PC-3 (cell line): ENCODE results near the gene CBX2. TPM values are rescaled to one million over a fixed set of nuclear protein-coding genes. Genes with fewer than 3 reads are reported as not detected.

Experiments
- ATAC-seq: fragments of 200-7000 bp; cut with Tn5 transposase; 2 replicates; pipeline ENCODE4 v1.9.1; 2020; ENCODE audit warnings: mild to moderate bottlenecking, moderate library complexity
- BruUV-seq: library from RNA; stranded (reverse); fragments of 400-500 nt; replicated peaks from 2 replicates; lab custom pipeline; 2021; lab: Mats Ljungman, UMichigan
- CTCF ChIA-PET: fragments of 300-600 bp; sonication (Branson Sonifier 250); formaldehyde crosslinking; loops from one replicate; lab custom pipeline; 2022; ENCODE audit warnings: antibody characterized with exemption; lab: Charles Lee
- POLR2A ChIA-PET: fragments of 300-600 bp; sonication (Branson Sonifier 250); formaldehyde crosslinking; loops from one replicate; lab custom pipeline; 2022; ENCODE audit warnings: antibody characterized with exemption; ENCODE audit not compliant: unreplicated experiment; lab: Charles Lee
- DNase-seq: peaks from one replicate; pipeline ENCODE4 v3.0.0-alpha.2; 2015
- H2AFZ ChIP-seq: fragments of 300-600 bp; sonication (generic); 2 replicates; pipeline ENCODE4 v1.6.0; 2016; ENCODE audit warnings: antibody characterized with exemption, low read length
- H3F3A ChIP-seq: fragments of 300-600 bp; sonication (generic); one replicate; pipeline ENCODE4 v1.6.0; 2017; ENCODE audit warnings: antibody characterized with exemption, low read length, control low read depth, mild to moderate bottlenecking; ENCODE audit not compliant: unreplicated experiment
- H3K27ac ChIP-seq: fragments of 300-600 bp; sonication (generic); 2 replicates; pipeline ENCODE4 v1.5.1; 2016; ENCODE audit warnings: mild to moderate bottlenecking, low read length
- H3K27me3 ChIP-seq: fragments of 300-600 bp; sonication (generic); 2 replicates; pipeline ENCODE4 v1.6.1; 2016; ENCODE audit warnings: low read length, mixed read lengths
- H3K36me3 ChIP-seq: fragments of 300-600 bp; sonication (generic); 2 replicates; pipeline ENCODE4 v1.6.1; 2016; ENCODE audit warnings: low read depth, mixed run types, low read length, mixed read lengths
- H3K4me1 ChIP-seq: fragments of 300-600 bp; sonication (generic); 2 replicates; pipeline ENCODE4 v1.5.1; 2016; ENCODE audit warnings: low read length; ENCODE audit not compliant: insufficient read depth
- H3K4me2 ChIP-seq: fragments of 300-600 bp; sonication (generic); 2 replicates; pipeline ENCODE4 v1.6.0; 2016; ENCODE audit warnings: low read length
- H3K4me3 ChIP-seq: fragments of 300-600 bp; sonication (generic); 2 replicates; pipeline ENCODE4 v1.5.1; 2016; ENCODE audit warnings: mild to moderate bottlenecking, low read length, mixed read lengths
- H3K79me2 ChIP-seq: fragments of 300-600 bp; sonication (generic); 2 replicates; pipeline ENCODE4 v1.6.1; 2017; ENCODE audit warnings: low read length, mixed read lengths
- H3K9ac ChIP-seq: fragments of 300-600 bp; sonication (generic); 2 replicates; pipeline ENCODE4 v1.6.0; 2016; ENCODE audit warnings: mild to moderate bottlenecking, low read length
- H3K9me2 ChIP-seq: fragments of 300-600 bp; sonication (generic); replicated peaks from 2 replicates; pipeline ENCODE4 v1.6.1; 2016; ENCODE audit warnings: mixed run types, low read length, mixed read lengths
- H3K9me3 ChIP-seq: fragments of 300-600 bp; sonication (generic); 2 replicates; pipeline ENCODE4 v1.6.1; 2016; ENCODE audit warnings: low read length, mixed read lengths
- H4K20me1 ChIP-seq: fragments of 300-600 bp; sonication (generic); 2 replicates; pipeline ENCODE4 v1.6.1; 2016; ENCODE audit warnings: low read length, mixed read lengths
- CTCF ChIP-seq: fragments of 300-600 bp; sonication (generic); conservative IDR thresholded peaks from 2 replicates; pipeline ENCODE4 v1.5.1; 2017; ENCODE audit warnings: antibody characterized with exemption, low read depth, mild to moderate bottlenecking, low read length
- EZH2 ChIP-seq: fragments of 300-600 bp; sonication (generic); IDR thresholded peaks from one replicate; pipeline ENCODE4 v1.6.1; 2017; ENCODE audit warnings: antibody characterized with exemption, mild to moderate bottlenecking, low read length; ENCODE audit not compliant: unreplicated experiment
- EZH2phosphoT487 ChIP-seq: fragments of 300-600 bp; sonication (generic); IDR thresholded peaks from 2 replicates; pipeline ENCODE4 v1.6.1; 2018; ENCODE audit warnings: mild to moderate bottlenecking, antibody characterized with exemption, low read length, borderline replicate concordance
- intact Hi-C: fragments of 100-400 bp; cut with micrococcal nuclease; formaldehyde crosslinking; loops from 2 replicates; pipeline ENCODE4 v1.9.0; 2023
- total RNA-seq: library from RNA; depleted of rRNA; stranded (reverse); fragments of >200 nt; gene quantifications from 2 replicates; pipeline ENCODE4 v1.2.3, GENCODE V29; 2014

The CBX2 gene
- total RNA-seq, 1 experiment from 2014 or later, result 39.2 TPM

- DNase-seq (no peak), ATAC-seq (no peak)
- Histone ChIP-seq H4K20me1 (no peaks in the 10 kb centered on the region; the same call in 1 of the 2 replicates), H3K4me1 (peaks cover 5% of the 10 kb centered on the region), H3K27ac (no peak overlapping the region), H3K27me3 (peaks cover 3% of the 10 kb centered on the region; the same call in 1 of the 2 replicates), H3F3A (peaks cover 3% of the 10 kb centered on the region), H2AFZ (no peak overlapping the region), H3K79me2 (peaks cover 12% of the 10 kb centered on the region), H3K9me2 (no peaks in the 10 kb centered on the region), H3K4me2 (no peak overlapping the region), H3K4me3 (no peak overlapping the region), H3K9ac (no peak overlapping the region), H3K36me3 (peaks cover 32% of the 10 kb centered on the region; the same call in 1 of the 2 replicates), H3K9me3 (no peaks in the 10 kb centered on the region)
- no TSS peak for BruUV-seq
- POLR2A ChIA-PET, result no interaction called here
- TF ChIP-seq CTCF (no peak), EZH2 (no peak), EZH2phosphoT487 (no peak)
- CTCF ChIA-PET, result no interaction called here
- intact Hi-C loops, result no loop called here
Measured at GRCh38 chr17:79785017-79785899, 7.3 kb downstream of the CBX2 start.

DNA sequence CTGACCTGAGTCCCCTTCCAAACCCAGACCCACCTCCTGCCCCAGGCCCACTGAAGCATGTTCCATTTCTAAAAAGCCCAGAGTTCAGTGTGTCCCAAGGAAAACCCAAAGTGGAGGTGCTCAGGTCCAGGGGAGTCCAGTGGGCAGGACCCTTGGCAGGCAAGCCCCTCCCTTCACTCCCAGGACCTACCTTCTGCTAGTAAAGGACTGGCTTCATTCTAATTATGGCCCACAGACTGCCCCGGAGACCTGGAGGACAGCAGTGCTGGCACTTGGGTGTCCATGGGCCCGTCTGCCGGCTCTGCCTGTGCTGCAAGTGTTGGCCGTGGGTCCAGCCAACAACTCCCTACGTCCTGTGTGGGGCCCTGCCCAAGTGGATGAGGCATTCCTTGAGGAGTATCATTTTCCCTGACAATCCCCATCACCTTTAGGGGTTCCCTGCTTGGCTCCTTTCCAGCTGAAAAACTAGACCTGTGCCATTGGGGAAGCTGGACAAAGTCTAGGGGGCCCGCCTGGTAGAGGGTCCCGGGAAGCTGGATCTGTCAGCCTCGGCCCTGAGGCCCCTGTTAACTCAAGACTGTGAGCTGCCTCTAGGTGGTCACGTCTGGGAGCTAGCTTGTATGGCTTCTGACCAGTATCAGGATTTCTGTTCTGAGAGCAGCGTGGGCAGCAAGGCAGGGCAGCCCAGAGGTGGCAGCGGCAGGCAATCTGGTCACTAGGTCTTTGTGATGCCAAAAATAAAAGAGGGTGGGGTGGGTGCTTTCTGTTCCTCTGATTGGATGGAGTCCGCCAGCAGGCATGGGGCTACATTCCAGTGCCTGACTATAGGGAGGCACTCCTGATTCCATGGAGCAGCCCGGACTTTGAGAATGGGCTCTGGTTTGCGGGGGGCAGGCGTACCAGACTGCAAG, 8.2 kb downstream of the CBX2 start:
- CTCF ChIA-PET, result no interaction called here

More for the DNA sequence above, 8.2 kb downstream of the CBX2 start:
- H3K9me3 ChIP-seq, result no peaks in the 10 kb centered on the region
- no peaks in the 10 kb centered on the region; the same call in 1 of the 2 replicates for H4K20me1 ChIP-seq
- peaks cover 3% of the 10 kb centered on the region for H3F3A ChIP-seq
- H3K4me3 ChIP-seq, result no peak overlapping the region
- peaks cover 3% of the 10 kb centered on the region; the same call in 1 of the 2 replicates for H3K79me2 ChIP-seq
- peaks cover 8% of the 10 kb centered on the region for H3K4me1 ChIP-seq
- H3K4me2 ChIP-seq, result no peak overlapping the region
- DNase-seq, result no peak
- no peak overlapping the region for H2AFZ ChIP-seq
- TSS peak; percentile 6 for BruUV-seq
- intact Hi-C loops, result no loop called here
- TF ChIP-seq EZH2phosphoT487 (no peak), EZH2 (no peak), CTCF (no peak)
- peaks cover 9% of the 10 kb centered on the region; the same call in 1 of the 2 replicates for H3K27me3 ChIP-seq
- no peaks in the 10 kb centered on the region for H3K9me2 ChIP-seq
- peaks cover 32% of the 10 kb centered on the region; the same call in 1 of the 2 replicates for H3K36me3 ChIP-seq
- H3K27ac ChIP-seq, result no peak overlapping the region
- no peak overlapping the region for H3K9ac ChIP-seq
- POLR2A ChIA-PET, result no interaction called here
- no peak for ATAC-seq
